K562 (cell line): ENCODE data around the gene ATRAID.

ENCODE experiments used
- ARNT ChIP-seq, 2 experiments: fragments of 450-650 bp; IDR thresholded peaks; 2 replicates each; pipeline ENCODE4 v1.6.1; 2016; ENCODE audit warnings: mild to moderate bottlenecking in 1 of 2
- ATF7 ChIP-seq: fragments of 450-650 bp; IDR thresholded peaks from 2 replicates; pipeline ENCODE4 v1.7.1; 2014; ENCODE audit warnings: mild to moderate bottlenecking, moderate library complexity
- CGGBP1 ChIP-seq: fragments of 250-450 bp; sonication (Bioruptor Pico); IDR thresholded peaks from 2 replicates; pipeline ENCODE4 v1.9.0; 2021; ENCODE audit warnings: mild to moderate bottlenecking
- CTCF ChIP-seq, 3 experiments: IDR thresholded peaks in 2 of 3; conservative IDR thresholded peaks in 1 of 3; 2 replicates each; pipeline ENCODE4 v1.5.1; 2011 to 2012; ENCODE audit warnings: low read length in 3 of 3, mild to moderate bottlenecking in 3 of 3, control low read depth in 2 of 3, improper control_type of control experiment in 1 of 3, inconsistent platforms in 1 of 3, low read depth in 1 of 3, mixed read lengths in 1 of 3, moderate library complexity in 1 of 3; ENCODE audit not compliant: insufficient read depth in 2 of 3
- ELK3 ChIP-seq: fragments of 450-650 bp; formaldehyde crosslinking; IDR thresholded peaks from 2 replicates; pipeline ENCODE4 v1.4.0; 2020; ENCODE audit warnings: mild to moderate bottlenecking
- JUND ChIP-seq, 2 experiments: IDR thresholded peaks; 2 replicates in 1 of 2; 3 replicates in 1 of 2; pipeline ENCODE4 v1.6.1; 2011; ENCODE audit warnings: borderline replicate concordance in 2 of 2, low read depth in 2 of 2, low read length in 2 of 2, improper control_type of control experiment in 1 of 2, missing biosample characterization in 1 of 2, missing genetic modification characterization in 1 of 2, missing genetic modification reagents in 1 of 2
- NR2C1 ChIP-seq, 2 experiments: fragments of 450-650 bp; IDR thresholded peaks; 2 replicates each; pipeline ENCODE4 v1.6.1; 2017; ENCODE audit warnings: mild to moderate bottlenecking in 2 of 2, antibody characterized with exemption in 1 of 2, inconsistent platforms in 1 of 2, missing compliant biosample characterization in 1 of 2, missing genetic modification characterization in 1 of 2
- SP1 ChIP-seq: sonication (generic); formaldehyde crosslinking; IDR thresholded peaks from 2 replicates; pipeline ENCODE4 v1.8.1; 2022; ENCODE audit warnings: mild to moderate bottlenecking, missing genetic modification reagents
- TCF7L2 ChIP-seq: fragments of 150-350 bp; IDR thresholded peaks from 2 replicates; pipeline ENCODE4 v1.6.1; 2016; ENCODE audit warnings: low read depth, mild to moderate bottlenecking, low read length, moderate library complexity
- ZBTB2 ChIP-seq: fragments of 450-650 bp; IDR thresholded peaks from 2 replicates; pipeline ENCODE4 v1.6.1; 2016; ENCODE audit warnings: antibody characterized with exemption
- ZBTB33 ChIP-seq: sonication (generic); formaldehyde crosslinking; IDR thresholded peaks from 2 replicates; pipeline ENCODE4 v1.8.1; 2023; ENCODE audit warnings: mild to moderate bottlenecking, missing genetic modification reagents
- ZNF384 ChIP-seq: IDR thresholded peaks from 2 replicates; pipeline ENCODE4 v1.6.1; 2012; ENCODE audit warnings: low read depth, low read length, improper control_type of control experiment
- ZNF639 ChIP-seq, 2 experiments: fragments of 200-800 bp in 1 of 2; sonication (Bioruptor generic) in 1 of 2; sonication (generic) in 1 of 2; formaldehyde crosslinking in 1 of 2; IDR thresholded peaks in 1 of 2; conservative IDR thresholded peaks in 1 of 2; 2 replicates each; pipeline versions ENCODE4 v1.5.0 to v1.6.1; 2016 to 2020; ENCODE audit warnings: missing compliant biosample characterization in 1 of 2, missing genetic modification characterization in 1 of 2, missing genetic modification reagents in 1 of 2
- ZNF780A ChIP-seq: fragments of 250-450 bp; sonication (Bioruptor Pico); IDR thresholded peaks from 2 replicates; pipeline ENCODE4 v1.5.0; 2021; ENCODE audit warnings: mild to moderate bottlenecking

- TF ChIP-seq ZBTB33: no peak
- TF ChIP-seq ZBTB2: no peak
- TF ChIP-seq ELK3 (CRISPR knock-in tag): no peak
- TF ChIP-seq CGGBP1 (CRISPR knock-in tag): no peak
- no peak for TF ChIP-seq ZNF384
- TF ChIP-seq TCF7L2: no peak
- TF ChIP-seq ZNF780A (CRISPR knock-in tag): no peak
- no peak for TF ChIP-seq CTCF (IDR thresholded peaks at IDR 0.05 in 2 of 3, conservative IDR thresholded peaks at IDR 0.05 in 1 of 3; ENCODE audit: insufficient read depth in 2 of 3, low read depth in 1 of 3, low read length in 3 of 3)
- TF ChIP-seq ARNT (IDR thresholded peaks at IDR 0.05): no peak
- no peak for TF ChIP-seq ATF7
- TF ChIP-seq SP1 (CRISPR knock-in tag): no peak
- TF ChIP-seq NR2C1 (IDR thresholded peaks at IDR 0.05): no peak
- no peak for TF ChIP-seq NR2C1 (tag; IDR thresholded peaks at IDR 0.05)
- TF ChIP-seq JUND (IDR thresholded peaks at IDR 0.05; ENCODE audit: borderline replicate concordance, low read depth, low read length): no peak
- TF ChIP-seq JUND (tag; IDR thresholded peaks at IDR 0.05; ENCODE audit: borderline replicate concordance, low read depth, low read length): no peak
- TF ChIP-seq ZNF639 (CRISPR knock-in tag; conservative IDR thresholded peaks at IDR 0.05 in 1 of 2, IDR thresholded peaks at IDR 0.05 in 1 of 2): no peak
Observed at GRCh38 chr2:27203741-27204140, 8.1 kb upstream of the ATRAID start.
